ENCODE measurements around the gene SAMD10.
A peak's percentile ranks its signal among the peaks of the same experiment; 100 is the strongest.
"Not testable (repeated sequence)": the region's sequence is repeated elsewhere in the genome, so short reads cannot be mapped to it uniquely, and the experiment has no call there.

Gene SAMD10

GRCh38 chr20:63979557-63980316, at the start of gene SAMD10:
Gene SAMD10 (minus strand): TSS chr20:63979642. CDS start chr20:63979467, 175 bp downstream.
- DNase-seq = peak; percentile 82

DNA sequence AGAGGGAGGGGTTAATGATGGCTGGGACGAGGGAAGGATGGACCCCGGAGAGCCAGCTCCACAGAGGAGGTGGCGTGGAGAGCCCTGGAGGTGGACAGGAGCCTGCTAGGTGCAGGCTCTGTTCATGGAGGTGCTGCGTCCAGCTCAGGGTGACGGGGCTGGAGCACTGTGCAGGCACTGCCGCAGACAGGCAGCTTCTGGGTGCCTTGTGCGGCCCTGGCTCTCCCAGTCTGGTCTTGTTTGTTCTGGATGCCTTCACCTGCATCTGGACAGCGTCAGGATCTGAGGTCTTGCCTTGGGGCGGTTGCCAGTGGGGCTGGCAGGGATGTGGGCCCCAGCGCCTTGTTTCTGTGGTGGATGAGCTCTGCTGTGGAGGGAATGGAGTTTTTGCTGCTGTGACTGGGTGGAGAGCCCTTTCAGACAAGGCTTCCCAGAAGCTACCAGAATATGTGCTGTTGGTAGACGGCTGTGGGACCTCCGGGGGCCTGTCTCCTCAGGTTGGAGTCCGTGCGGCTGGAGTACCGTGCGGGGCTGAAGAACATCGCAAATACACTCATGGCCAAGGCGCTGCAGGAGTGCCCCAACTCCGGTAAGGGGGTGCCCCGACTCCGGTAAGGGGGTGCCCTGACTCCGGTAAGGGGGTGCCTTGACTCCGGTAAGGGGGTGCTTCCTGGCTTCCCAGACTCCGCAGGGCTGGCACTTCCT, 48.7 kb upstream of the SAMD10 start:
- no peak for DNase-seq

GRCh38 chr20:64025826-64026412, 46.5 kb upstream of the SAMD10 start:
- no peak for DNase-seq

DNA sequence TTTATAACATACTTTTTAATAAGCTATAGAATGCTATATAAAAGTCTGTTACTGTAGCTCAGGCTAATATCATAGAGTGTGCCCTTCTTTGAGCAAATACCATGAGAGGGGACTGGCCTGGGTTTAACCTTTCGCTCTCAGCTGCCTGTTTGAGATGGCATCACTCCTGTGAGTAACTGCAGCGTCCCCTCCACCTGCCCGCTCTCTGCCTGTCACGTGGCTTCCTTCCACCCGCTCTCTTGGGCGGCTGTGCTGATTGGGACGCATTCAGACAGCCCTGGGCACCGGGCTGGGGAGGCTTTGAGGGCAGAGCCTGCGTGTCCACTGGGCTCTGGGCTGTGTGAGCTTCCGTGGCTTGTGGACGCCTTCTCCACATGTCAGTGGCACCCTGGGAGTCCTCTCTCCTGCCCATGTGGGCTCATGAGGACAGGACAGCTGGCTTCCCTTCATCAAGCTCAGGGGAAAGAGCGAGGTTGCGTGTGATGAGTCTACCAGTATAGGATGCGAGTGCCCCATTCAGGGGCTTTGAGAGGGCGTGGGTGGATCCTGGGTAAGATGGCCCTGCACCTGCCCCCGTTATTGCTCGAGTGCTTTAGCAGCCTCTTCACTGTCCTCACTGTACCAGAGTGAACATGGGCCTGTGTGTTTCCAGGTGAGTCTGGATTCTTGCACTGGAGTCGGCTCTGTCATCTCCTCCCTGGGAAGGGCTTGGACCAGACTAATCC, 45.8 kb upstream of the SAMD10 start:
- DNase-seq = no peak

GRCh38 chr20:64024141-64024990, 44.9 kb upstream of the SAMD10 start:
- DNase-seq = no peak

DNA sequence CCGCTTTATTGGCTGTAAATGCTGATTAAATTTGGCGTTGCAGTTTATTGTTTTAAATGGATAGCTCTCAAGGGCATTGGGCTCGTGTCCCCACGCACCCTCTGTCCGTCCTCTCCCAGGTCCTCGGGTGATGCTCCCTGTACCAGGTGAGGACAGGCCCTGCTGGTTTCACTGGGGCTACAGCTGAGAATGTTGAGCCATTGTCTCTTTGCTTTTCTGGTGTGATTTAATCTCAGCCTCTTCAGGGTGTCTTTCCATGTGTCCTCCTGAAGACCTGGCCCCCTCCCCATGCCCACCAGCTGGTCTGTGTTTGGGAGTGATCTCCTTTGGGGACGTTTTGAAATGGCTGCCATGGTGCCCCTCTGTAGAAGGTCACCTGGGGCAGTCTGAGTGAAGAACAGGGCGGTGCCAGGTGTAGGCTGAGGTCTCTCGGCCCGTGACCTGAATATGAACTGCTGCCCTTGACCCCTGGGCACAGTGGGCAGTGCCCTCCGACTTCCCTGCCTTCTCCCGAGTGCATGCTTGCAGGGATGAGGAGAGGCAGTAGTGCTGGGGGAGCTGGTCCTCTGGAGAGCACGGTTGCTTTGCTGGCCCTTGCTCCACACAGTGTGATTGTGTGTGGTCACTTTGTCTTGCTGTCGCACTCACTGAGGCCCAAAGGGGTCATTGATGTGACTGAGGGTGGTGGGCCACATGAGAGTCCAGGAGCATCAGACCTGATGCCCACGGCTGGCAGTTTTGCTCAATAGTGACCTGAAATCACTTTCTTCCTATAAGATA, 44.1 kb upstream of the SAMD10 start:
- no peak for DNase-seq

DNA sequence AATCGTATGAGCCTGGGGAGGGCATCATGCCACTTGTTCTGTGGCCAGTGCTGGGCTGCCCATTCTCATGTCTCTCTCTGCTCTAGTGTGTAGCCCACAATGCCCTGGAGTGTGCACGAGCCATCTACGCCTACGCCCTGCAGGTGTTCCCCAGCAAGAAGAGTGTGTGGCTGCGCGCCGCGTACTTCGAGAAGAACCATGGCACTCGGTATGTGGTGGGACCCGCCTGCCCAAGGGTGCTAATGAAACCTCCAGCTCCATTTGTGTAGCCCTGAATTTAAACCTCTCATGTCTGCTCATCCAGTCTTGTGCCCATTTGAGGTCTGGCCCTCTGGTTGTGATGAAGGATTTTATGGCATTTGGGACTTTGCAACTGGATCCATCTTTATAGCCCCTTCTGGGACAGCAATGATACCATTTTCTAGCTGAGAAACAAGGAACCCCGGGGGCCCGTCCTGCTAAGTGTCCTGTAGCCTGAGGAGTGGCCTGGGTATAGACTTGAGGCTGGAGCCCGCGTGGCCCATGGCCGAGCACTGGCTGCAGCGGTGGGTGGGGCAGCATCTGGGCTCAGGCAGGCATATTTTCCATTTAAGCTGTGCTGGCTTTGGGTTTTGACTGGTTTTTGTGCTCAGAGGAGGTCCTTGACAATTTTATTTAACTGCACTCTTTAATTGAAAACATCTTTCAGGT, 43.4 kb upstream of the SAMD10 start:
- no peak for DNase-seq

DNA sequence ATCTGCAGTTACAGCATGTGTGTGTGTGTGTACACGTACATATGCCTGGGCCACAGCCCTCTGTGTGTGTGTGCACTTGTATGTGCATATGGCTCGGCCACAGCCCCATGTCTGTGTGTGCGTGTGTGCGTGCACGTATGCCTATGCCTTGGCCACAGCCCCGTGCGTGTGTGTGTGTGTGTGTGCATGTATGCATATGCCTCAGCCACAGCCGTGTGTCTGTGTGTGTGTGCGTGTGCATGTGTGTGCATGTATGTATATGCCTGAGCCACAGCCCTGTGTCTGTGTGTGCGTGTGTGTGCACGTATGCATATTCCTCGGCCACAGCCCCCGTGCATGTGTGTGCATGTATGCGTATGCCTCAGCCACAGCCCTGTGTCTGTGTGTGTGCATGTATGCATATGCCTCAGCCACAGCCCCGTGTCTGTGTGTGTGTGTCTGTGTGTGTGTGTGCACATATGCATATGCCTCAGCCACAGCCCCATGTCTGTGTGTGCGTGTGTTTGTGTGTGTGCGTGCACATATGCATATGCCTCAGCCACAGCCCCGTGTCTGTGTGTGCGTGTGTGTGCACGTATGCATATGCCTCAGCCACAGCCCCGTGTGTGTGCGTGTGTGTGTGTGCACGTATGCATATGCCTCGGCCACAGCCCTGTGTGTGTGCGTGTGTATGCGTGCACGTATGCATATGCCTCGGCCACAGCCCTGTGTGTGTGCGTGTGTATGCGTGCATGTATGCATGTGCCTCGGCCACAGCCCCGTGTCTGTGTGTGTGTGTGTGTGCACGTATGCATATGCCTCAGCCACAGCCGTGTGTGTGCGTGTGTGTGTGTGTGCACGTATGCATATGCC, 41.9 kb upstream of the SAMD10 start:
- DNase-seq = no peak

- DNase-seq = no peak
Measured at GRCh38 chr20:64015635-64016034, 36.2 kb upstream of the SAMD10 start.

GRCh38 chr20:64012385-64013154, 33.1 kb upstream of the SAMD10 start:
- DNase-seq = not testable (repeated sequence)

GRCh38 chr20:64011366-64011779, 31.9 kb upstream of the SAMD10 start:
- no peak for DNase-seq

- DNase-seq = peak; percentile 51
Measured at GRCh38 chr20:64010711-64011237, 31.3 kb upstream of the SAMD10 start.

DNA sequence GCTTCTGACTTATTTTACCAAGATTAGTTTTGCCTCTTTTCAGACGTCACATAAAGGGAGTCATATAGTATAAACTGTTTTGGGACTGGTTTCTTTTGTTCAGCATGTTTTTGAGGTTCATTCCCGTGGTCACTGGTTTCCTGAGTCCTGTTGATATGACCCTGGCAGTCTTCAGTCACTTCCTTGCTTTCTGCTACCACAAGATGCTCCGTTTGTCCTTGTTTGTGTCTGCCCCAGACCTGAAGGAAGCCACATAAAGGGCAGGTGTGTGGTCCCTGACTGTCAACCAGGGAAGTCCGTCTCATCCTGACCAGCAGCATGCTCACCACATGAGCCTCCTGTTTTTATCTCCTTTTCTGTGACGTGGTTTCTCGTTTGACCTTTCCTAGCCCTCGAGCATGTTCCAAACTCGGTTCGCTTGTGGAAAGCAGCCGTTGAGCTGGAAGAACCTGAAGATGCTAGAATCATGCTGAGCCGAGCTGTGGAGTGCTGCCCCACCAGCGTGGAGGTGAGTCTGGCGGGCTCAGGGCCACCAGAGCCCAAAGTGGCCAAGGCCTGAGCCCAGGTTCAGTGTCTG, 30.5 kb upstream of the SAMD10 start:
- DNase-seq = peak; percentile 27

- no peak for DNase-seq
Measured at GRCh38 chr20:64006902-64007301, 27.5 kb upstream of the SAMD10 start.

GRCh38 chr20:64006490-64006889, 27.0 kb upstream of the SAMD10 start:
- DNase-seq = no peak

DNA sequence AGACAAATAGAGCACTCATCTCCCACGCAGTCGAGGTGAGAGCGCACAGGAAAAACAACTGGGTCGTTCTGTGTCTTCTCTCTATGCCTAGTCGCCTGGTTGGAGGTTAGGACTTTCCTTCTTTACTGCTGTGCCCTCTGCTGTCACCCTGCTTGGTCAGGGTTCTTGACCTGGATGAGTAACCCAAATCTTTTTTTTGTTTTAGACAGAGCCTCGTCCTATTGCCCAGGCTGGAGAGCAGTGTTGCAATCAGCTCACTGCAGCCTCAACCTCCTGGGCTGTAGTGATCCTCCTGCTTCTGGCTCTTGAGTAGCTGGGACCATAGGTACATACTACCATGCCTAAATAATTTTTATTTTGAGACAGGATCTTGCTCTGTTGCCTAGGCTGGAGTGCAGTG, 26.0 kb upstream of the SAMD10 start:
- no peak for DNase-seq

GRCh38 chr20:64003960-64004725, 24.7 kb upstream of the SAMD10 start:
- no peak for DNase-seq

GRCh38 chr20:64001607-64002011, 22.2 kb upstream of the SAMD10 start:
- DNase-seq = no peak

All from activated CD4-positive, alpha-beta T cell treated with anti-CD3 and anti-CD28 coated beads, Interleukin-2, Interleukin-6, amounts not matched to agents 100 ng/mL and 50 ng/mL, durations not matched to agents 16 hours and 8 hours (primary cell).